ENCODE results near the gene KCNJ1.

The KCNJ1 gene

GRCh38 chr11:128889657-128890213, 22.6 kb upstream of the KCNJ1 start:
- TF ChIP-seq CTCF (IDR thresholded peaks at IDR 0.05; ENCODE audit: low read depth, low read length): no peak
- DNase-seq: peak; percentile 69
- Histone ChIP-seq H3K9me3 (ENCODE audit: severe bottlenecking) (no peaks in the 10 kb centered on the region), H3K36me3 (no peaks in the 10 kb centered on the region), H3K4me3 (ENCODE audit: low read depth, low read length) (peak overlapping the region; percentile 35), H3K27ac (no peak overlapping the region), H3K27me3 (ENCODE audit: insufficient read depth, low read depth, severe bottlenecking) (peaks cover 46% of the 10 kb centered on the region)

- Histone ChIP-seq H3K27me3 (ENCODE audit: insufficient read depth, low read depth, severe bottlenecking) (peaks cover 47% of the 10 kb centered on the region), H3K9me3 (ENCODE audit: severe bottlenecking) (no peaks in the 10 kb centered on the region), H3K27ac (no peak overlapping the region), H3K36me3 (no peaks in the 10 kb centered on the region), H3K4me3 (ENCODE audit: low read depth, low read length) (no peak overlapping the region)
- peak; percentile 26 for DNase-seq
- TF ChIP-seq CTCF (IDR thresholded peaks at IDR 0.05; ENCODE audit: low read depth, low read length): 0 out of 2 replicates have a peak, but pooled peaks have one; percentile 13
Measured at GRCh38 chr11:128888034-128888985, 21.2 kb upstream of the KCNJ1 start.

- no peak overlapping the region for H3K4me3 ChIP-seq (ENCODE audit: low read depth, low read length)
- no peak overlapping the region for H3K27ac ChIP-seq
- H3K9me3 ChIP-seq (ENCODE audit: severe bottlenecking): no peaks in the 10 kb centered on the region
- H3K36me3 ChIP-seq: no peaks in the 10 kb centered on the region
- H3K27me3 ChIP-seq (ENCODE audit: insufficient read depth, low read depth, severe bottlenecking): peaks cover 41% of the 10 kb centered on the region
- DNase-seq: peak; percentile 50
- peak; percentile 69 for TF ChIP-seq CTCF (IDR thresholded peaks at IDR 0.05; ENCODE audit: low read depth, low read length)
Measured at GRCh38 chr11:128886406-128887124, 19.5 kb upstream of the KCNJ1 start.

- no peaks in the 10 kb centered on the region for H3K9me3 ChIP-seq (ENCODE audit: severe bottlenecking)
- H3K4me3 ChIP-seq (ENCODE audit: low read depth, low read length): no peak overlapping the region
- DNase-seq: peak; percentile 61
- TF ChIP-seq CTCF (IDR thresholded peaks at IDR 0.05; ENCODE audit: low read depth, low read length): peak; percentile 53
- H3K36me3 ChIP-seq: no peaks in the 10 kb centered on the region
- H3K27ac ChIP-seq: no peak overlapping the region
- peaks cover 28% of the 10 kb centered on the region for H3K27me3 ChIP-seq (ENCODE audit: insufficient read depth, low read depth, severe bottlenecking)
Measured at GRCh38 chr11:128884703-128885338, 17.7 kb upstream of the KCNJ1 start.

GRCh38 chr11:128884054-128884453, 17.0 kb upstream of the KCNJ1 start:
- peaks cover 25% of the 10 kb centered on the region for H3K27me3 ChIP-seq (ENCODE audit: insufficient read depth, low read depth, severe bottlenecking)

More at GRCh38 chr11:128884054-128884453, 17.0 kb upstream of the KCNJ1 start:
- TF ChIP-seq CTCF (IDR thresholded peaks at IDR 0.05; ENCODE audit: low read depth, low read length): no peak
- Histone ChIP-seq H3K36me3 (no peaks in the 10 kb centered on the region), H3K27ac (no peak overlapping the region), H3K9me3 (ENCODE audit: severe bottlenecking) (no peaks in the 10 kb centered on the region), H3K4me3 (ENCODE audit: low read depth, low read length) (no peak overlapping the region)
- DNase-seq: no peak
